K562 (cell line): Measurements from ENCODE around the gene GRWD1. TPM values are rescaled to one million over a fixed set of nuclear protein-coding genes. Genes with fewer than 3 reads are reported as not detected.

Experiments used
- ARHGAP35 ChIP-seq: fragments of 450-650 bp; IDR thresholded peaks from 2 replicates; pipeline ENCODE4 v1.6.1; 2018; ENCODE audit not compliant: partially characterized antibody
- BRF1 ChIP-seq: IDR thresholded peaks from 3 replicates; pipeline ENCODE4 v1.6.1; 2011; ENCODE audit warnings: borderline replicate concordance, mild to moderate bottlenecking; ENCODE audit not compliant: insufficient read length; ENCODE audit errors: extremely low read depth
- CGGBP1 ChIP-seq: fragments of 250-450 bp; sonication (Bioruptor Pico); IDR thresholded peaks from 2 replicates; pipeline ENCODE4 v1.9.0; 2021; ENCODE audit warnings: mild to moderate bottlenecking
- GABPB2 ChIP-seq: fragments of 250-450 bp; sonication (Bioruptor Pico); conservative IDR thresholded peaks from 2 replicates; pipeline ENCODE4 v1.5.1; 2021; ENCODE audit warnings: mild to moderate bottlenecking
- HDGF ChIP-seq: fragments of 450-650 bp; IDR thresholded peaks from 2 replicates; pipeline ENCODE4 v1.6.1; 2016
- KDM2B ChIP-seq: fragments of 250-450 bp; sonication (Bioruptor Pico); IDR thresholded peaks from 2 replicates; pipeline ENCODE4 v1.8.0; 2021; ENCODE audit warnings: mild to moderate bottlenecking, moderate library complexity
- KLF1 ChIP-seq: fragments of 450-650 bp; IDR thresholded peaks from 2 replicates; pipeline ENCODE4 v1.6.1; 2016; ENCODE audit warnings: missing genetic modification characterization, missing compliant biosample characterization
- NEUROD1 ChIP-seq: fragments of 150-350 bp; IDR thresholded peaks from 2 replicates; pipeline ENCODE4 v1.6.1; 2014; ENCODE audit warnings: borderline replicate concordance, low read length, low read depth; ENCODE audit not compliant: partially characterized antibody
- NFATC3 ChIP-seq: fragments of 450-650 bp; IDR thresholded peaks from 2 replicates; pipeline ENCODE4 v1.6.1; 2017; ENCODE audit warnings: mild to moderate bottlenecking
- POLR2AphosphoS5 ChIP-seq: IDR thresholded peaks from 2 replicates; pipeline ENCODE4 v1.6.1; 2011; ENCODE audit warnings: mild to moderate bottlenecking, low read depth, low read length, moderate library complexity; ENCODE audit not compliant: control insufficient read depth, insufficient read depth
- RFX5 ChIP-seq: IDR thresholded peaks from 2 replicates; pipeline ENCODE4 v1.6.1; 2011; ENCODE audit warnings: low read depth, mild to moderate bottlenecking, improper control_type of control experiment, low read length
- SMARCB1 ChIP-seq: IDR thresholded peaks from 2 replicates; pipeline ENCODE4 v1.6.1; 2011; ENCODE audit warnings: improper control_type of control experiment, low read depth; ENCODE audit not compliant: insufficient read length
- TAF15 ChIP-seq: fragments of 200-400 bp; formaldehyde crosslinking; IDR thresholded peaks from 2 replicates; pipeline ENCODE4 v1.6.1; 2017; ENCODE audit warnings: mild to moderate bottlenecking, low read depth, low read length, moderate library complexity
- TAF9B ChIP-seq: fragments of 450-650 bp; IDR thresholded peaks from 2 replicates; pipeline ENCODE4 v1.6.1; 2018; ENCODE audit warnings: mild to moderate bottlenecking; ENCODE audit not compliant: partially characterized antibody
- TBP ChIP-seq: optimal IDR thresholded peaks from 2 replicates; pipeline ENCODE3; 2011; ENCODE audit warnings: low read depth, low read length, improper control_type of control experiment
- ZNF184 ChIP-seq: sonication (generic); formaldehyde crosslinking; IDR thresholded peaks from 2 replicates; pipeline ENCODE4 v1.5.0; 2020; ENCODE audit warnings: missing genetic modification reagents
- ZNF23 ChIP-seq: fragments of 250-450 bp; sonication (Bioruptor Pico); IDR thresholded peaks from 2 replicates; pipeline ENCODE4 v1.4.0; 2020; ENCODE audit warnings: mild to moderate bottlenecking
- ZNF277 ChIP-seq: fragments of 250-450 bp; sonication (Bioruptor Pico); IDR thresholded peaks from 2 replicates; pipeline ENCODE4 v1.8.0; 2022; ENCODE audit warnings: inconsistent platforms, mild to moderate bottlenecking, moderate library complexity, borderline replicate concordance
- polyA plus RNA-seq, 8 experiments: library from polyadenylated mRNA; depleted of rRNA in 4 of 8; stranded (reverse) in 5 of 8; unstranded in 3 of 8; fragments of >200 nt; fragmentation: Nextera tagmentation in 2 of 8; fragmentation: Illumina TruSeq in 1 of 8; extraction: Ambion mirVana in 2 of 8; extraction: Trizol in 1 of 8; gene quantifications; 2 replicates each; pipeline versions ENCODE4 v1.2.1 to v1.2.3, GENCODE V29; 2011 to 2014; ENCODE audit warnings: inconsistent platforms in 1 of 8, missing spikeins in 1 of 8
- total RNA-seq, 7 experiments: library from RNA; depleted of rRNA in 6 of 7; stranded (reverse); fragments of >200 nt in 6 of 7; fragmentation: Illumina TruSeq in 2 of 7; extraction: Trizol in 2 of 7; gene quantifications; 2 replicates each; pipeline versions ENCODE4 v1.2.1 to v1.2.3, GENCODE V29; 2011 to 2021; ENCODE audit warnings: low replicate concordance in 1 of 7
- TF ChIP-seq, protein P1 (sequence below), 2 experiments: fragments of 450-650 bp; IDR thresholded peaks; 2 replicates each; pipeline ENCODE4 v1.6.1; 2016; ENCODE audit warnings: mild to moderate bottlenecking in 2 of 2, borderline replicate concordance in 1 of 2, low read depth in 1 of 2, moderate library complexity in 1 of 2

GRWD1 gene
- total and polyA plus RNA-seq, 9 of the 15 experiments (the other 6 are each of a cell fraction or from before 2014, with no cell fraction given): 1.5 to 87.2 (median 24.5) TPM

GRCh38 chr19:48398375-48399235, 47.2 kb upstream of the GRWD1 start (continued):
- TF ChIP-seq BRF1: no peak
- peak; percentile 93 for TF ChIP-seq POLR2AphosphoS5
- no peak for TF ChIP-seq ZNF277 (CRISPR knock-in tag)
- TF ChIP-seq HDGF: no peak; the same call in 1 of the 2 replicates
- no peak for TF ChIP-seq NFATC3
- no peak for TF ChIP-seq SMARCB1
- no peak for TF ChIP-seq ZNF23 (CRISPR knock-in tag)
- TF ChIP-seq ZNF184 (CRISPR knock-in tag): no peak
- no peak for TF ChIP-seq TAF15
- TF ChIP-seq RFX5: no peak
- no peak for TF ChIP-seq KLF1
- TF ChIP-seq NEUROD1: no peak
- TF ChIP-seq KDM2B: no peak
- TF ChIP-seq, protein P1, sequence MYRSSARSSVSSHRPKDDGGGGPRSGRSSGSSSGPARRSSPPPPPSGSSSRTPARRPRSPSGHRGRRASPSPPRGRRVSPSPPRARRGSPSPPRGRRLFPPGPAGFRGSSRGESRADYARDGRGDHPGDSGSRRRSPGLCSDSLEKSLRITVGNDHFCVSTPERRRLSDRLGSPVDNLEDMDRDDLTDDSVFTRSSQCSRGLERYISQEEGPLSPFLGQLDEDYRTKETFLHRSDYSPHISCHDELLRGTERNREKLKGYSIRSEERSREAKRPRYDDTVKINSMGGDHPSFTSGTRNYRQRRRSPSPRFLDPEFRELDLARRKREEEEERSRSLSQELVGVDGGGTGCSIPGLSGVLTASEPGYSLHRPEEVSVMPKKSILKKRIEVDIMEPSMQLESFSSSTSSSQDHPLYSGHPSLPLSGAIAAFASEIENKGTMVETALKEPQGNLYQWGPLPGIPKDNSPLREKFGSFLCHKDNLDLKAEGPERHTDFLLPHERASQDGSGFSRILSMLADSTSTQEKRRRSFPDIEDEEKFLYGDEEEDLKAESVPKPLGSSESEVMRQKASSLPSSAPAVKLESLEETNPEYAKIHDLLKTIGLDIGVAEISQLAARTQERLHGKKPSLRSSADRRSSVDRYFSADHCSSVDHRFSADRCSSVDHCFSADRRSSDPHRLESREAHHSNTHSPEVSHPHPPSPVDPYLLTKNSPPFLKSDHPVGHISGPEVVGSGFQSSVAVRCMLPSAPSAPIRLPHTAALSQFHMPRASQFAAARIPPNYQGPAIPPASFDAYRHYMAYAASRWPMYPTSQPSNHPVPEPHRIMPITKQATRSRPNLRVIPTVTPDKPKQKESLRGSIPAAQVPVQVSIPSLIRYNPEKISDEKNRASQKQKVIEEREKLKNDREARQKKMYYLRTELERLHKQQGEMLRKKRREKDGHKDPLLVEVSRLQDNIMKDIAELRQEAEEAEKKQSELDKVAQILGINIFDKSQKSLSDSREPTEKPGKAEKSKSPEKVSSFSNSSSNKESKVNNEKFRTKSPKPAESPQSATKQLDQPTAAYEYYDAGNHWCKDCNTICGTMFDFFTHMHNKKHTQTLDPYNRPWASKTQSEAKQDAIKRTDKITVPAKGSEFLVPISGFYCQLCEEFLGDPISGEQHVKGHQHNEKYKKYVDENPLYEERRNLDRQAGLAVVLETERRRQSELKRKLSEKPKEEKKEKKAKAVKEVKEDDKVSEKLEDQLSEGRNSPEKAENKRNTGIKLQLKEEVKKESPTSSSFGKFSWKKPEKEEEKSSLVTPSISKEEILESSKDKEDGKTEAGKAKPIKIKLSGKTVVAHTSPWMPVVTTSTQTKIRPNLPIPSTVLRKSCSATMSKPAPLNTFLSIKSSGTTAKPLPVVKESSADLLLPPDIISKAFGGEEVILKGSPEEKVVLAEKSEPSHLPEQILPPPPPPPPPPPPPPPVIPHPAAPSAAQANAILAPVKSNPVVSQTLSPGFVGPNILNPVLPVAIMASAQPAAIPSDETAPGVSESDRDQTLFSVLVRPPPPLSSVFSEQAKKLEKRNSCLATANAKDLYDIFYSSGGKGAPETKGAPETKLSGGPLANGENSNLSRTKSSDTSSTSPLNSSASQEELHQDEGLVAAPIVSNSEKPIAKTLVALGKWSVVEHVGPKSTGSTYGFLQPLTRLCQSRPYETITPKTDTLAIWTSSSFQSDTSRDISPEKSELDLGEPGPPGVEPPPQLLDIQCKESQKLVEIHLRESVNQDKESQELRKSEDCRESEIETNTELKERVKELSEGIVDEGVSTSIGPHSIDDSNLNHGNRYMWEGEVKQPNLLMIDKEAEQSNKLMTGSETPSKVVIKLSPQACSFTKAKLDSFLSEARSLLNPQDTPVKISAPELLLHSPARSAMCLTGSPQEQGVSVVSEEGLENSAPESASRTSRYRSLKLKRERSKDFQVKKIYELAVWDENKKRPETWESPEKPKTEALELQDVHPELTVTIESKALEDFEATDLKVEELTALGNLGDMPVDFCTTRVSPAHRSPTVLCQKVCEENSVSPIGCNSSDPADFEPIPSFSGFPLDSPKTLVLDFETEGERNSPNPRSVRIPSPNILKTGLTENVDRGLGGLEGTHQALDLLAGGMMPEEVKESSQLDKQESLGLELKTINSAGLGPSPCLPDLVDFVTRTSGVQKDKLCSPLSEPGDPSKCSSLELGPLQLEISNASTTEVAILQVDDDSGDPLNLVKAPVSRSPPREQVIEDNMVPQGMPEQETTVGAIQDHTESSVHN (IDR thresholded peaks at IDR 0.05; ENCODE audit: borderline replicate concordance in 1 of 2, low read depth in 1 of 2): no peak
- no peak for TF ChIP-seq GABPB2 (CRISPR knock-in tag)
- TF ChIP-seq ARHGAP35: no peak
- peak; percentile 84 for TF ChIP-seq TBP
- TF ChIP-seq TAF9B: peak; percentile 29
- TF ChIP-seq CGGBP1: no peak
